HepG2 (cell line): ENCODE results near the gene IL9R. TPM values are rescaled to one million over a fixed set of nuclear protein-coding genes. Genes with fewer than 3 reads are reported as not detected.

ENCODE experiments used
- ATAC-seq: fragments of 200-7000 bp; cut with Tn5 transposase; 3 replicates; pipeline ENCODE4 v1.9.1; 2020; ENCODE audit warnings: mild to moderate bottlenecking, moderate library complexity
- BruUV-seq: library from RNA; stranded (reverse); fragments of 400-500 nt; replicated peaks from 2 replicates; lab custom pipeline; 2021; lab: Mats Ljungman, UMichigan
- CTCF ChIA-PET: fragments of 300-600 bp; formaldehyde crosslinking; extraction: SDS; loops from one replicate; lab custom pipeline; 2021; ENCODE audit warnings: low total read pairs, inconsistent platforms, low intra/inter-chr PET ratio; lab: Yijun Ruan, JAX
- POLR2A ChIA-PET: fragments of 350-600 bp; sonication (Branson Sonifier 250); formaldehyde crosslinking; loops from one replicate; lab custom pipeline; 2020; ENCODE audit warnings: antibody characterized with exemption, inconsistent platforms; lab: Yijun Ruan, JAX
- DNase-seq: peaks from one replicate; pipeline ENCODE4 v3.0.0-alpha.2; 2015; ENCODE audit warnings: low spot score
- FAIRE-seq: peaks from 3 replicates; lab custom pipeline; 2011; peaks lifted over from hg19 to GRCh38; lab: Jason Lieb, UNC
- H2AFZ ChIP-seq: one replicate; pipeline ENCODE4 v1.6.1; 2011; ENCODE audit warnings: low read length, inconsistent platforms
- H3K27ac ChIP-seq: fragments of 300-600 bp; 3 replicates; pipeline ENCODE4 v1.8.0; 2011; ENCODE audit warnings: mixed run types, mild to moderate bottlenecking, mixed read lengths, low read length, inconsistent platforms; ENCODE audit not compliant: insufficient read depth; ENCODE audit errors: extremely low read length
- H3K27me3 ChIP-seq, 2 experiments: fragments of 200-600 bp in 1 of 2; 2 replicates in 1 of 2; 3 replicates in 1 of 2; pipeline versions ENCODE4 v1.6.0 to v1.8.0; 2011; ENCODE audit warnings: low read length in 2 of 2, mild to moderate bottlenecking in 2 of 2, moderate library complexity in 2 of 2, inconsistent platforms in 1 of 2; ENCODE audit not compliant: insufficient read depth in 2 of 2, control insufficient read depth in 1 of 2
- H3K36me3 ChIP-seq, 2 experiments: fragments of 200-600 bp in 1 of 2; replicated peaks in 1 of 2; 2 replicates in 1 of 2; 3 replicates in 1 of 2; pipeline versions ENCODE4 v1.5.1 to v1.8.0; 2011; ENCODE audit warnings: low read length in 2 of 2, inconsistent platforms in 1 of 2; ENCODE audit not compliant: insufficient read depth in 2 of 2, control insufficient read depth in 1 of 2
- H3K4me1 ChIP-seq: 2 replicates; pipeline ENCODE4 v1.5.1; 2012; ENCODE audit warnings: low read length, inconsistent platforms; ENCODE audit not compliant: insufficient read depth
- H3K4me2 ChIP-seq: 2 replicates; pipeline ENCODE4 v1.6.0; 2011; ENCODE audit warnings: low read depth, low read length, inconsistent platforms
- H3K4me3 ChIP-seq, 3 experiments: fragments of 200-600 bp in 1 of 3; sonication (generic), shearing (Covaris generic) in 1 of 3; replicated peaks in 1 of 3; 2 replicates each; pipeline ENCODE4 v1.5.1; 2011 to 2016; ENCODE audit warnings: low read length in 3 of 3, inconsistent platforms in 2 of 3, low read depth in 2 of 3, mild to moderate bottlenecking in 2 of 3, control low read depth in 1 of 3, mixed read lengths in 1 of 3; ENCODE audit not compliant: insufficient read depth in 1 of 3
- H3K79me2 ChIP-seq: one replicate; pipeline ENCODE4 v1.6.1; 2011; ENCODE audit warnings: low read length, inconsistent platforms; ENCODE audit not compliant: insufficient read depth
- H3K9ac ChIP-seq: 2 replicates; pipeline ENCODE4 v1.6.0; 2011; ENCODE audit warnings: mild to moderate bottlenecking, low read depth, low read length, inconsistent platforms; ENCODE audit not compliant: insufficient read depth
- H3K9me3 ChIP-seq: 2 replicates; pipeline ENCODE4 v1.5.1; 2012; ENCODE audit warnings: mild to moderate bottlenecking, low read length
- H4K20me1 ChIP-seq: 2 replicates; pipeline ENCODE4 v1.6.0; 2011; ENCODE audit warnings: inconsistent platforms, mild to moderate bottlenecking, low read length, moderate library complexity; ENCODE audit not compliant: insufficient read depth
- EEA1 ChIP-seq: sonication (generic); formaldehyde crosslinking; IDR thresholded peaks from 2 replicates; pipeline ENCODE4 v1.5.1; 2020; ENCODE audit warnings: mild to moderate bottlenecking, missing genetic modification reagents, borderline replicate concordance
- FOXK2 ChIP-seq: fragments of 450-650 bp; IDR thresholded peaks from 2 replicates; pipeline ENCODE4 v1.6.1; 2016
- TP53 ChIP-seq: sonication (generic); formaldehyde crosslinking; conservative IDR thresholded peaks from 2 replicates; pipeline ENCODE4 v1.4.0; 2020; ENCODE audit warnings: missing genetic modification reagents
- WGBS: methylation state at CpG from one replicate; pipeline ENCODE4 v1.1.6; 2017; ENCODE audit warnings: low lambda C conversion rate; 5-methylcytosine and 5-hydroxymethylcytosine counted together
- in situ Hi-C: cut with HindIII; loops from 2 replicates; pipeline ENCODE4 v1.10.0; 2017; ENCODE audit warnings: low pct_unique_long_range_greater_than_20kb; ENCODE audit not compliant: extremely low pct_ligation_motif_present
- intact Hi-C: fragments of 100-400 bp; cut with micrococcal nuclease; formaldehyde crosslinking; loops from one replicate; pipeline ENCODE4 v1.10.0; 2022; ENCODE audit not compliant: unreplicated experiment
- polyA plus RNA-seq, 8 experiments: library from polyadenylated mRNA; depleted of rRNA in 3 of 8; stranded (reverse) in 7 of 8; unstranded in 1 of 8; fragments of >200 nt; fragmentation: Illumina TruSeq in 4 of 8; extraction: Trizol in 4 of 8; gene quantifications; 2 replicates each; pipeline versions ENCODE4 v1.2.1 to v1.2.3, GENCODE V29; 2011 to 2016; ENCODE audit warnings: low read depth in 4 of 8, missing spikeins in 1 of 8, mixed read lengths in 1 of 8; ENCODE audit not compliant: insufficient read depth in 1 of 8
- total RNA-seq, 5 experiments: library from RNA; depleted of rRNA; stranded (reverse); fragments of >200 nt; fragmentation: Illumina TruSeq; extraction: Trizol; gene quantifications; 2 replicates each; pipeline ENCODE4 v1.2.3, GENCODE V29; 2016; ENCODE audit warnings: low read depth in 1 of 5
- TF ChIP-seq, protein P1 (sequence below): sonication (generic); formaldehyde crosslinking; IDR thresholded peaks from 2 replicates; pipeline ENCODE4 v1.4.0; 2020; ENCODE audit warnings: missing genetic modification reagents, mild to moderate bottlenecking, borderline replicate concordance
- TF ChIP-seq, protein P2 (sequence below): sonication (generic); formaldehyde crosslinking; IDR thresholded peaks from 2 replicates; pipeline ENCODE4 v1.5.1; 2020; ENCODE audit warnings: mild to moderate bottlenecking, missing genetic modification reagents, moderate library complexity

The IL9R gene
- total and polyA plus RNA-seq, 2 of the 13 experiments (the other 11 are each of a cell fraction or from before 2014, with no cell fraction given): not detected

DNA sequence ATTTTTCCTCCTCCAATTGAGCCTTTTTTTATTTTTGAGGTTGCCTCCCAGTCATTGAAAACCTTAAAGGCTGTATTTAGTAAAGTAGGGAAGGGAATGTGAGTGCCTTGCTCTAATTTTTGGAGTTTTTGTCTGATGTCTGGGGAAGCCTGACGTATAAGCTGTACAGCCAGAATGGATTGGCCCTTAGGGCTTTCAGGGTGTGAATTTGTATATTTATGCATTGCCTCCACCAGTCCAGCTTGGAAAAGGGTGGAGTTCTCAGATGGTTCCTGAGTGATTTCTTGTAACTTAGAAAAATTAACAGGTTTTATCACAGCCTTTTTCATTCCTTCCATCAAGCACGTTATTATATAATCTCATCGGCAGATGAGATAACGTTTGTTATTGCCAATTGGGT is 8.6 kb upstream of the IL9R start:
- Histone ChIP-seq H3K36me3 (no peaks in the 10 kb centered on the region), H2AFZ (no peak overlapping the region), H3K79me2 (no peaks in the 10 kb centered on the region), H3K4me3 (no peak overlapping the region), H3K27me3 (no peaks in the 10 kb centered on the region), H3K9ac (no peak overlapping the region), H3K4me1 (peaks cover 28% of the 10 kb centered on the region), H3K4me2 (no peak overlapping the region), H3K9me3 (peaks cover 73% of the 10 kb centered on the region), H3K27ac (no peak overlapping the region), H4K20me1 (no peaks in the 10 kb centered on the region)
- TF ChIP-seq, protein P1, sequence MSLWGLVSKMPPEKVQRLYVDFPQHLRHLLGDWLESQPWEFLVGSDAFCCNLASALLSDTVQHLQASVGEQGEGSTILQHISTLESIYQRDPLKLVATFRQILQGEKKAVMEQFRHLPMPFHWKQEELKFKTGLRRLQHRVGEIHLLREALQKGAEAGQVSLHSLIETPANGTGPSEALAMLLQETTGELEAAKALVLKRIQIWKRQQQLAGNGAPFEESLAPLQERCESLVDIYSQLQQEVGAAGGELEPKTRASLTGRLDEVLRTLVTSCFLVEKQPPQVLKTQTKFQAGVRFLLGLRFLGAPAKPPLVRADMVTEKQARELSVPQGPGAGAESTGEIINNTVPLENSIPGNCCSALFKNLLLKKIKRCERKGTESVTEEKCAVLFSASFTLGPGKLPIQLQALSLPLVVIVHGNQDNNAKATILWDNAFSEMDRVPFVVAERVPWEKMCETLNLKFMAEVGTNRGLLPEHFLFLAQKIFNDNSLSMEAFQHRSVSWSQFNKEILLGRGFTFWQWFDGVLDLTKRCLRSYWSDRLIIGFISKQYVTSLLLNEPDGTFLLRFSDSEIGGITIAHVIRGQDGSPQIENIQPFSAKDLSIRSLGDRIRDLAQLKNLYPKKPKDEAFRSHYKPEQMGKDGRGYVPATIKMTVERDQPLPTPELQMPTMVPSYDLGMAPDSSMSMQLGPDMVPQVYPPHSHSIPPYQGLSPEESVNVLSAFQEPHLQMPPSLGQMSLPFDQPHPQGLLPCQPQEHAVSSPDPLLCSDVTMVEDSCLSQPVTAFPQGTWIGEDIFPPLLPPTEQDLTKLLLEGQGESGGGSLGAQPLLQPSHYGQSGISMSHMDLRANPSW (CRISPR knock-in tag): no peak
- TF ChIP-seq FOXK2 (no peak), EEA1 (no peak), TP53 (CRISPR knock-in tag) (no peak)
- TF ChIP-seq, protein P2, sequence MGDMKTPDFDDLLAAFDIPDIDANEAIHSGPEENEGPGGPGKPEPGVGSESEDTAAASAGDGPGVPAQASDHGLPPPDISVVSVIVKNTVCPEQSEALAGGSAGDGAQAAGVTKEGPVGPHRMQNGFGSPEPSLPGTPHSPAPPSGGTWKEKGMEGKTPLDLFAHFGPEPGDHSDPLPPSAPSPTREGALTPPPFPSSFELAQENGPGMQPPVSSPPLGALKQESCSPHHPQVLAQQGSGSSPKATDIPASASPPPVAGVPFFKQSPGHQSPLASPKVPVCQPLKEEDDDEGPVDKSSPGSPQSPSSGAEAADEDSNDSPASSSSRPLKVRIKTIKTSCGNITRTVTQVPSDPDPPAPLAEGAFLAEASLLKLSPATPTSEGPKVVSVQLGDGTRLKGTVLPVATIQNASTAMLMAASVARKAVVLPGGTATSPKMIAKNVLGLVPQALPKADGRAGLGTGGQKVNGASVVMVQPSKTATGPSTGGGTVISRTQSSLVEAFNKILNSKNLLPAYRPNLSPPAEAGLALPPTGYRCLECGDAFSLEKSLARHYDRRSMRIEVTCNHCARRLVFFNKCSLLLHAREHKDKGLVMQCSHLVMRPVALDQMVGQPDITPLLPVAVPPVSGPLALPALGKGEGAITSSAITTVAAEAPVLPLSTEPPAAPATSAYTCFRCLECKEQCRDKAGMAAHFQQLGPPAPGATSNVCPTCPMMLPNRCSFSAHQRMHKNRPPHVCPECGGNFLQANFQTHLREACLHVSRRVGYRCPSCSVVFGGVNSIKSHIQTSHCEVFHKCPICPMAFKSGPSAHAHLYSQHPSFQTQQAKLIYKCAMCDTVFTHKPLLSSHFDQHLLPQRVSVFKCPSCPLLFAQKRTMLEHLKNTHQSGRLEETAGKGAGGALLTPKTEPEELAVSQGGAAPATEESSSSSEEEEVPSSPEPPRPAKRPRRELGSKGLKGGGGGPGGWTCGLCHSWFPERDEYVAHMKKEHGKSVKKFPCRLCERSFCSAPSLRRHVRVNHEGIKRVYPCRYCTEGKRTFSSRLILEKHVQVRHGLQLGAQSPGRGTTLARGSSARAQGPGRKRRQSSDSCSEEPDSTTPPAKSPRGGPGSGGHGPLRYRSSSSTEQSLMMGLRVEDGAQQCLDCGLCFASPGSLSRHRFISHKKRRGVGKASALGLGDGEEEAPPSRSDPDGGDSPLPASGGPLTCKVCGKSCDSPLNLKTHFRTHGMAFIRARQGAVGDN: no peak
- ATAC-seq (no peak), DNase-seq (no peak), FAIRE-seq (no peak)
- POLR2A ChIA-PET: no interaction called here
- BruUV-seq: no TSS peak
- intact Hi-C loops: no loop called here
- WGBS: 34% methylated on average over 4 of the region's 4 CpGs
- in situ Hi-C loops: no loop called here
- CTCF ChIA-PET: no interaction called here
